ENCODE data around the gene C4orf54.

Gene C4orf54

GRCh38 chr4:99615170-99615820 is 42.3 kb downstream of the C4orf54 start:
- FAIRE-seq: no peak

- no peak for FAIRE-seq
Measured at GRCh38 chr4:99614491-99614890, 43.1 kb downstream of the C4orf54 start.

GRCh38 chr4:99612704-99613103 is 44.9 kb downstream of the C4orf54 start:
- FAIRE-seq: no peak

GRCh38 chr4:99612281-99612680 is 45.3 kb downstream of the C4orf54 start:
- no peak for FAIRE-seq

GRCh38 chr4:99610605-99611175 is 46.9 kb downstream of the C4orf54 start:
- FAIRE-seq: no peak

- FAIRE-seq: no peak
Measured at GRCh38 chr4:99608417-99608816, 49.2 kb downstream of the C4orf54 start.
